NCI-H2227 (cell line): ENCODE results near the gene CMTR1.
"Not testable (repeated sequence)": the region's sequence is repeated elsewhere in the genome, so short reads cannot be mapped to it uniquely, and the experiment has no call there.

Source experiments
- DNase-seq: peaks from one replicate; lab custom pipeline; 2025; ENCODE audit not compliant: unreplicated experiment; lab: John Stamatoyannopoulos, UW

CMTR1 gene

DNA sequence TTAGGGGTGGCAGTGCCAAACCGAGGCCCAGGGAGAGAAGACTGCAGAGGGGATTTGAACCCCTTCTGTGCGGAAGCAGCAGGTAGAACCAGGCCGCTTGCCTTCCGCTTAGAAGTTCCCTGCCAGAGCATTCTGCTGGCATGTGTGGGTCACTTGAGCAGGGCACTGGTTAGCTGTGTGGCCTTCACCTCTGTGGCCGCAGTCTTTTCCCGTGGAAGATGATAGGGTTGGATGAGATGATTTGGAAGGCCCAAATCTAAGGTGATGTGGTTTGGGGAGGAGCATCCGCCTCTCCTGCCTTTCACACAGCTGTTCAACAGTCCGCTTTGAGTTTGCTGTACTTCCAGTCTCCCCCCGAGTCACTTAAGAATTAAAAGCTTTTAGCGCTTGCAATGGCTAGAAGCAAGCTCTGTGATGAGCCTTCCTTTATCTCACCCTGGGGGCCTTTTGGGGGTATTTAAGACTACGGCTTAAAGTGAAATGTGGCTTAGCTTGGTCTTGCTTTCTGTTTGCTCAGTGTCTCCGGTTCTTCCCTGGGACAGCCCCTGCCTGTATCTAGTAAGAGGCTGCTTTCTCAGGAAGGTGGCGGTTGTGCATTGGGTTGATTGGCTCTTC lies 743 bp downstream of the CMTR1 start:
- DNase-seq: peak; percentile 46

DNA sequence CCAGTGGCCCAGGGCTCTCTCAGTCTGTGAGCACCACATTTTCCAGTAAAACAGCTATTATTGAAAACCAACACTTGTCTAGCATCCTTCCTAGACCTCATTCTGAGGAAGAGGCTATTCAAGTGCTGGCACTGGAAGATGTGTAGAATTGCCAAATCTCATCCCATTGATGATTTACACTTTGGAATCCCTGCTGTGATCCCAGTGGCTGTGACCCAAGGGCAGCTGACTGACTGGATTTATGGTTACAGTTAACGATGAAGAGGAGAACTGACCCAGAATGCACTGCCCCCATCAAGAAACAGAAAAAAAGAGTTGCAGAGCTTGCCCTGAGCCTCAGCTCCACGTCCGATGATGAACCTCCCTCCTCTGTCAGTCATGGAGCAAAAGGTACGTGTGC lies 2.4 kb downstream of the CMTR1 start:
- DNase-seq: no peak

DNA sequence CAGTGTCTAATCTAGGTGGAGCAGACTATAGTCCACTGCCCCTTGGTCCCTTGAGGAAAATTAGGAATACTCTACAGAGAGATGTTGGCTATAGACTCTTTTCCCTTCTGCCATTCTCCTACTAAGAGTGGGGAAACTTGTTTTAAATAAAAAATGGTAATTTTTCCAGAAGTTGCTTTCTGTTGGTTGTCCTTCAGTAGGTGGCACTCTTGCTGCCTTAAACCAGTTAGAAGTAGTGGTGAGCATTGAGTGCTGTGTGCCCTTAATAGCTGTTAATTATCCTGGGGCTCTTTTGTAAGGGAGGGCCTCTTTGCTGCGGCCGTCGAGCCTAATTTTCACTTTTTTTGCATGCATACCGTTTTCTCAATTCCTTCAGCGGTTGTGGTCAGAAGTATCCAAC lies 2.8 kb downstream of the CMTR1 start:
- no peak for DNase-seq

DNA sequence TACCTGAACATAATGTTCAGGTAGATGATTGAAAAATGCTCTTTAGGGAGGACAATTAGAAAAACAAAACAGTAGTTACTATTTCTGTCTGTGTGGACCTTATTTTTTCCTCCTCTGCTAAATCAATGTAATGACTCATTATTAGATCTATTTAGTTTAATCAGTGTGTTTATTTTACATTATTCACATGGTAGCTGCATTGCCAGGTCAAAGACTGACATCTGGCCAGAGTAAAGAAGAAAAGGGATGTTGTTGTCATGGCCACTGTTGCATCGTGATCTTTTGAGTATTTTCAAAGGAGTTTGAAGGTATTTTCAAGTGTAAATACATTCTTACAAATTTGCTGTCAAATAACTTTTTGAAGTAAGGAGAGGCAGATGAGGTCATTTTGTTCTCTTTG lies 5.9 kb downstream of the CMTR1 start:
- no peak for DNase-seq

- DNase-seq: no peak
These were observed 8.6 kb downstream of the CMTR1 start for GRCh38 chr6:37441651-37442050.

- no peak for DNase-seq
These were observed 9.6 kb downstream of the CMTR1 start for GRCh38 chr6:37442416-37443215.

- DNase-seq: not testable (repeated sequence)
These were observed 10.2 kb downstream of the CMTR1 start for GRCh38 chr6:37443216-37443542.

DNA sequence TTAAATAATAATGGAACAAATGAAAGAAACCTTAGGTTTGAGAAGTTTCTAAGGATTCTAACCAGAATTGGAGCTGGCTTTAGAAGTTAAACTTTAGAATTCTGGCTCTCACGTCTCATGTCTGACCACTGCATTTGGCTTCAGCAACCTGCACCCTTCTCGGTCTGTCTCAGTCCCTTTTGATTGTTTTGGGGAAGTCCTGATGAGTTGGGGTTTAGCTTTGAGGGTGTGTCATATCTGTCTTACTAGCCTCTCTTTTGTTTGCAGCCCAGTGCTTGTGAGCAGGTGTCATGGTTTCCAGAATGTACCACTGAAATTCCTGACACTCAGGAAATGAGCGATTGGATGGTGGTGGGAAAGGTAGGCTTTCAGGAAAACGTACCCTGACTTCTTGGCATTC lies 17.0 kb downstream of the CMTR1 start:
- no peak for DNase-seq

GRCh38 chr6:37451441-37452193 lies 18.6 kb downstream of the CMTR1 start:
- DNase-seq: peak; percentile 43

DNA sequence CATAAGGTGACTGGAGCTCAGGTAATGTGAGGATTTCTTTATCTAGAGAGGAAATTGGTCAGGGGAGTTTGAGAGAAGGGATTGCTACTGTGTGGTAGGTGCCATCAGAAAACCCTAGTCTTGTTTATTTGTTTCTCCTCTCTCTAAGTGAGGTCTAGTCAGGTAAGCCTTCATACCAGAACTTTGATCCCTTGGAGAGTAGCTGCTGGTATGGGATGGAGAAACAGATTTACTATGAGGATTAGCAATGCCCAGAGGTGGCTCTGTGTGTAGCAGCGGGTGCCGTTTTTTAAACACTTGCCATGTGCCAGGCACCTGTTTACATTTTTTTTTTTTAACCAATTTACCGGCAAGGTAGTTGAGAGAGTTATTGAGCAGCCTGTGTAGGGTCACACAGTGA lies 19.5 kb downstream of the CMTR1 start:
- no peak for DNase-seq

GRCh38 chr6:37454420-37455140 lies 21.6 kb downstream of the CMTR1 start:
- DNase-seq: peak; percentile 84

DNA sequence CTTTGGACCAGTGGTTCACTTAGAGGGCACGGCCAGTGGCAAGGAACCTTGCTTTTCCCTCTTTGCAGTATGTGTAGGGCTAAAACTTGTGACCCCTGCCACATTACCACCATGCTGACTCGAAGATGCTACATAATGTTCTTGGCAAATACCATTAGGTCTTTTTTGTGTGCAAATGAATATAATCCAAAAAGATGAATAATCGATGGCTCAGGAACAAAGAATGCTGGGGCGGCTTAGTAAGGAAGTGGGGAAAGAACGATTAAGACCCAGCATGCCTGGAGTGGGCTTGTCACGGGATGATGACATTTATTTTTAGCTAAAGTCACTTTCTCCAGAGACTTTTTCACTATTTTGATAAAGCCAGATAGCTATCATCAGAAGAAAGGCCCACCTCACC lies 23.1 kb downstream of the CMTR1 start:
- no peak for DNase-seq

DNA sequence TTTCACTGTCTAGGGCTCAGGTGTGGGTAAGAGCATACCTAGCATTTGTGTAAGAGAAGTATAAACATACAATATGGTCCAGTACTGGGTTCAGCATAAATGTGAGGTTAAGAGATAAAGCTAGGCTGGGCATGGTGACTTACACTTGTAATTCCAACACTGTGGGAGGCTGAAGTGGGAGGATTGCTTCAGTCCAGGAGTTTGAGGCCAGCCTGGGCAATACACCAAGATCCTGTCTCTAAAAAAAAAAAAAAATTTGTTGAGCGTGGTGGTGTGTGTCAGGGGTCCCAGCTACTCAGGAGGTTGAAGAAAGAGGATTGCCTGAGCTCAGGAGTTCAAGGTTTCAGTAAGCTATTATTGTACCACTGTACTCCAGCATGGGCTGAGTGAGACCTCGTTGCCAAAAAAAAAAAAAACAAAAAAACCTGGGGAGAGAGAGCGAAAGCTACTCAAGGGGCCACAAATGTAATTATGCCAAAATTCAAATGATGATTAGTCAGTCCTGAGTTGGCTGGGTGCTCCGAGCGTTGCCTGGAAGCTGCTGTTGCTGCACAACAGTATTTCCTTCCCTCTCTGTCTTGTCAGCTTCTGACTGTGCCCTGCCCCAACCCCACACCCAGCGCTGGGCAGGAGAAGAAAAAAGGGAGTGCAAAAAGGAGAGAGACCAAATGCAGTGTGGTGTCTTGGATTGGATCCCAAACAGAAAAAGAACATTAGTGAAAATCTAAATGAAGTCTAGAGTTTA lies 24.0 kb downstream of the CMTR1 start:
- DNase-seq: no peak

- DNase-seq: peak; percentile 77
These were observed 27.2 kb downstream of the CMTR1 start for GRCh38 chr6:37459981-37460800.

DNA sequence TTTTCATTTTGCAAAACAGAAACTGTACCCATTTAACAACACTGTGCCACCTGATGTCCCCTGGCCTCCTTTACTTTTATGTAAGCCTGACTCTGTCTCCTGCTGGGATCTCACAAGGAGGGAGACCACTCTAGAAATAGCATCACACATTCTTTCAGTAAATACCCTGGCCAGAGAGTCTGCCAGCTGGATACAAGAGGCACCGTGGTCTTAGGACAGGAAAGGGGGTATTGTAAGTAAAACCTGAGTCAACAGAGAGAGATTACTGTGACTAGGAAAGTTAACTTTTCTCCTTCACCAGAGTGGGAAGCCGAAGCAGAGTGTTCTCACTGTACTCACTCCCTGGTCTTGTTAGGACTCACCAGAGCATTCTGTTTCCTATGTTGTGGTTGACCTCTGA lies 27.8 kb downstream of the CMTR1 start:
- no peak for DNase-seq

- DNase-seq: no peak
These were observed 30.1 kb downstream of the CMTR1 start for GRCh38 chr6:37463110-37463509.

DNA sequence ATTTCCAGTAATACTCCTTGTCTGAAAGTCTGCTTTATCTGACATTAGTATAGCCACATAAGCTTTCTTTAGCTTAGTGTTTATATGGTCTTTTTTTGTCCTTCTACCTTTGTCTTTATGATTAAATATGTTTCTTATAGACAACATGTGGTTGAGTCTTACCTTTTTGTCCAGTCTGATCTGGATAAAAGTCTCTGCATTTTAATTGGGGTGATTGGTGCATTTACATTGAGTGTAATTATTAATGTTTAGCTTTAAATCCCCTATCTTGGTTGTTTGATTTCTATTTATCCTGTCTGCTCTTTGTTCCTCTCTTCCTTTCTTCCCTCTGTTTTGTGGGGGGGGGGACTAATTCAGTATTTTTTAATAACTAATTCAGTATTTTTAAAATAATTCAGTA lies 34.7 kb downstream of the CMTR1 start:
- no peak for DNase-seq

- DNase-seq: no peak
These were observed 40.5 kb downstream of the CMTR1 start for GRCh38 chr6:37473364-37474095.

DNA sequence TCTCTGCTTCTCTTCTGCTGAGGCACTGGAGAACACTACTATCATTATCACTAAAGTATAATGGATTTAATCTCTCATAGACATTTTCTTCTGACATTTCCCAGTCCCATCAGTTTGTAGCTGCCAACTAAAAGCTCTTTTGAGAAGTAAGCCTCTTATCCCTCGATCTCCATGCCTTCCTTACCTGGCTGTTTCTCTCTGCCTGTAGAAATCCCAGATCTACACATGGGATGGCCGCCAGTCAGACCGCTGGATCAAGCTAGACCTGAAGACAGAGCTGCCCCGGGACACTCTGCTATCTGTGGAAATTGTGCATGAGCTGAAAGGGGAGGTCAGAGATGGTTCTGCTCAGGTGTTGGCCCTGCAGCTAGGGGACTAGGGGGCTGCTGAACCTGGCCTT lies 41.3 kb downstream of the CMTR1 start:
- DNase-seq: no peak
